SH-SY5Y (cell line): ENCODE measurements around the gene CEBPZOS.

Source experiments
- GATA2 ChIP-seq: IDR thresholded peaks from 2 replicates; pipeline ENCODE4 v1.6.1; 2011; ENCODE audit warnings: mild to moderate bottlenecking, low read depth, low read length
- GATA3 ChIP-seq: IDR thresholded peaks from 2 replicates; pipeline ENCODE4 v1.6.1; 2011; ENCODE audit warnings: low read depth, mild to moderate bottlenecking, low read length, moderate library complexity

Gene CEBPZOS

DNA sequence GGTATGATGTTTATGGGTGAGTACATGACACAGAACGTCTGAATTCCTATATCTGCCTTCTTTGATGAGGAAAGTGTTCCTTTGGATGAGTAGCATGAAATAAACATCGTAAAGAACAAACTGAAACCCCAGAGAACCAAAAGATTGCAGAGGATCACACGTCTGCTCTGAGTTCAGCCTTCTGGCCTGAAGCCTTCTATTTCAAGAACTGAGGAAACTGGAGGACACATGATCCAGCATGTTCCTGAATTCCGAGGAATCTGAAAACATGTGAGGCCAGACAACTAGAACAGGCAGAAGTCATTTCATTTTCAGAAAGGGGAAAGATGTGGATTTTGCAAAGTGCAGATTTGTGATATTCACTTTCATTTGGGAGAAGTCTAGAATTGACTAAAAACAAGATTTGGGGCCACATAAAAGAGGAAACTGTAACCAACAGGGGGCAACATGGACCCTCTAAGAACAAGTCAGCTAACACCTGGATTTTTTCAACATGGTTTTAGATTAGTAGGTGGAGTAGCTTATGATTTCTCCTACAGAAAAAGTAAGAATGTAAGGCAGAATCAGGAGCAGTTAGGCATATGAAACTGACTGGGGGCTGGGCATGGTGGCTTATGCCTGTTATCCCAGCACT lies 16.2 kb upstream of the CEBPZOS start:
- TF ChIP-seq GATA2 (no peak), GATA3 (no peak)

DNA sequence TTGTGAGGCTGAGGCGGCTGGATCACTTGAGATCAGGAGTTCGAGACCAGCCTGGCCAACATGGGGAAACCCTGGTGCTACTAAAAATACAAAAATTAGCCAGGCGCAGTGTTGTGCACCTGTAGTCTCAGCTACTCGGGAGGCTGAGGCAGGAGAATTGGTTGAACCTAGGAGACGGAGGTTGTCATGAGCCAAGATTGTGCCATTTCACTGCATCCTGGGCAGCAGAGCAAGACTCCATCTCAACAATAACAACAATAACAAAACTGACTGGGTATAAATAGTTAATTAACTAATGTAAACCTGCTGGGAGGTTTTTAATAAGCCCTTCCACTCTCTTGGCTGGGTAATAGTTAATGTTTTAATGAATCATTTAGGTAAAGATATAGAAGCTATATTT lies 15.7 kb upstream of the CEBPZOS start:
- TF ChIP-seq GATA2, result no peak
- TF ChIP-seq GATA3, result no peak

DNA sequence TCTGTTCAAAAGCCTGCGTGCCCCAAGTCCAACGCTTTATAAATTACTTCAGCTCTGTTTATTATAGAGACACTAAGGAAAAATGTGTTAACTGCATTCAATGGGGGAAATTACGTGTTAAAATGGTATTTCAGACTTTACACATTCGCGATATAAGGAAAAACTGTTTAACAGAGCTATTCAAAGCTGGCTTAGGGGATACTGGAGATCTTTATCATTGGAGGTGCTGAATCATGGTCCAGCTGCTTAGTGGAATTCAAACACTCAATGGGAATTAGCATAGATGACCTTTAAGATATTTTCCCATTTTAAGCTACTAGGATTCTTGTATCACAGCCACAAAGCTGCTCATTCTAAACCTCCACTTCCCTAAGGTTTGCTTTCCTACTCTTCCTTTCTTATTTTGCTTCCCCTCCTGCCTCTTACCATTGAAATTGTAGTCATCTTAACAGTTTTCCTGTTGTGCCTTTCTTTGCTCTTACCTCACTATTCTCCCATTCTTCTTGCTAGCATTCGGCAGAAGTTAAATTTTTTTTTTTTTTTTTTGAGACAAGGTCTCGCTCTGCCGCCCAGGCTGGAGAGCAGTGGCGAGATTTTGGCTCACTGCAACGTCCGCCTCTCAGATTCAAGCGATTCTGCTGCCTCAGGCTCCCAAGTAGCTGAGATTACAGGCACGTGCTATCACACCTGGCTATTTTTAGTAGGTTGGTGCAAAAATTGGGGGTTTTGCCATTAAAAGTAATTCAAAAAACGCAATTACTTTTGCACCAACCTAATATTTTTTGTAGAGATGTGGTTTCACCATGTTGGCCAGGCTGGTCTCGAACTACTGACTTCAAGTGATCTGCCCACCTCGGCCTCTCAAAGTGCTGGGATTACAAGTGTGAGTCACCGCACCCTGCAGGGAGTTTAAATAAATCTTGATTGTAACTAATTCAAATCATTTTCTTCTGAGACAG lies 14.3 kb upstream of the CEBPZOS start:
- TF ChIP-seq GATA2 (peak; percentile 68; the same call in 1 of the 2 replicates), GATA3 (peak; percentile 69; the same call in 1 of the 2 replicates)

DNA sequence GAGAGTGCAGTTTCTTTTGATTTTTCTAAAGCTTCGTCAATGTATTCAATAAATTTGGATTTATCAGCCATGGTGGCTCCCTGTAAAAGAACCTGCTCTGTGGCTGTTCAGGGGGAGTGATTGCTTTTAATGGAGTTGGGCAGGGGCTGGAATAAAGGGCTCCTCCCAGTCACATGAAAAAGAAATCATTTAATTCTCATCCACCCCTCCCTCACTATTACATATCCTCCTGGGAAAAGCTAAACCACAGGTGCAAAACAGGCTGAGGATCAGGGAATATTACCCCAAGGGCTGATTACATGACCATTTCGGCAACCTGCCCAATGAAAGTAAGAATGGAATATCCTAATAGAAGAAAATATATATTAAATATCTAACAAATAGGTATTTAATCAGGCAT lies 7.7 kb upstream of the CEBPZOS start, which contains the start of gene SULT6B1:
Gene SULT6B1, minus strand, starts transcription at position 101 of the 400 bp plus-strand sequence. Its CDS starts 30 bp downstream, at position 71.
- TF ChIP-seq GATA3 (no peak), GATA2 (no peak)

DNA sequence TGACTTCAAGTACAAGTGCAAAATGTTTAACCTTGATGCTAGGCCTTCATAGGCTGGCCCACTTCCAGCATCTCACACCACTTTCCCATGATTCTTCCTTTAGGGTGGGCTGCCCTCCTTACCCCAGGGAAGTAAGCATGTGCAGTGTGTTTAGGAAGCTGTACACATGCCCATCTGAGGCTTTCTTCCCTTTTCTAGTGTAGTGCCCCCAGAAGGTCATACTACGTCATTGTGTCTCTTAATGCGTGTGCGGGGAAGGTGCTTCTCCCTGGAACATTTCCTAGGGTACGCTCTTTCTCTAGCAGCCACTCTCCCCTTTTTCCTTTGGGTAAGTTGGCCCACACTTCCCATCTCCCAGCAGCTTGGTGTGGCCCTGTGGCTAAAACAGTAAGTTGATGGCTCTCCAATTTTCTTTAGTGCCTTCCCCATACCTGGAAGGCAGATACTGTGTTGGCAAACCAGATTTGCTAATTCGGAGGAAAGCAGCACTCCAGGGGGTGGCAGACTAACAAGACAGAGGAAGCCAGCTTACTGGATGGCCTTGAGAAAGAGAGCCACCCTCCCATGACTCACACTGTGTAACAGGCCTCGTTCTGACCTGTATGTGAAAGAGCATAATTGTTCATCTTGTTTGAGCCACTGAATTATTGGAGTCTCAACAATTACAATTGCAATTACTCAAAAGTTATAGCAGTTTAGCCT lies 6.7 kb upstream of the CEBPZOS start:
- TF ChIP-seq GATA2, result no peak
- no peak for TF ChIP-seq GATA3

DNA sequence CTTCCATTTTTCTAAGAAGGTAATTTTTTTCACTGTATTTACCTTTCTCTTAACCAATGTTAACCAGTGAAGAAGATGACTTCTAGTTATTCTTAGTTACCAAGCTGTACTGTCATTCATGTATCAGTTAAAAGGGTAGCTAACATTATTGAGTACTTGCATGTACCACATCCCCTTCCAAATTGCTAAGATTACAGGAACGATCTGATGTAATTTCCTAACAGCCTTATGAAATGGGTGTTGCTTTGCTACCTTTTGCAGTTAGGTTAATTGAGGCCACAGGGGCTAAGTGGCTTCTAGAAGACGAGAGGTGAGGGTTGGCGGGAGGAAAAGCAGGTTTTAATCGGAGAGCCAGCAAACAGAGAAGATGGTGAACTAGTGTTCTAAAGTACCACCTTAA lies 6.0 kb upstream of the CEBPZOS start:
- TF ChIP-seq GATA3 (no peak), GATA2 (no peak)

DNA sequence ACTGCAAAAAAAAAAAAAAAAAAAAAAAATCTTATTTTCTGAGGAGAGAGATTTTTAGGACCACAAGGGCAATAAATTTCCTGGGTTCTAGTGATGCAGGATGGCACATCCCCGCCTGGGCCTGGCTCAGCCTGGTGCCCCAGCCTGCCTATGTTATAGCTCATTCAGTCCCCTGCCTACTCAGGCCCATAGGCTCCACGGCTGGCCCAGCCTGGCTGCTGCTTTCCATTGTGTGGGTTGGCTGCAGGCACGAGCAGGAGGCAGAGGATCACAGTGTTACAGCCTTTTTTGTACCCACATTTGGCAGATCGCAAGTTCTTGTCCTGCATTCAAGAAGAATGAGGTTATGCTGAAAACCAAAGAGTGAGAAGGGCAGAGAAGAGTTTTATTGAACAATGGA lies 5.0 kb upstream of the CEBPZOS start:
- TF ChIP-seq GATA2 (no peak), GATA3 (no peak)

DNA sequence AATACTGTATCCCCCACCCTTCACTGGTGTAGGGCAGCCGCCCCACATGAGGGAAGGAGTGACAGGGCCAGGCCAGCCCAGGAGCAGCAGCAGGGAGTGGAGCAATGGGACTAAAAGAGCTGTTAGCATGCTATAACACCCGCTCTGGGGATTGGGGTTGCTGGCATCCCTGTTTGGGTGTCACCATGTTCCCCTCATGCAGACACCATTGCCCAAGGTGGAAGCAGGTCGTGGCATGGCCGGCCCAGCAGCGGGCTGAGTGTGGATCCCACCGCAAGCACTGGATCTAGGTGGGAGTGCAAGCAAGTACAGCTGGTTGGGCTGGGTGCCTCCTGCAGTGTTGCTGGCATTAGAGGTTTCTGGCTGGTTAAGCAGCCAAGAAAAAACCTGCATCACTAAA lies 4.5 kb upstream of the CEBPZOS start:
- no peak for TF ChIP-seq GATA3
- TF ChIP-seq GATA2, result no peak

DNA sequence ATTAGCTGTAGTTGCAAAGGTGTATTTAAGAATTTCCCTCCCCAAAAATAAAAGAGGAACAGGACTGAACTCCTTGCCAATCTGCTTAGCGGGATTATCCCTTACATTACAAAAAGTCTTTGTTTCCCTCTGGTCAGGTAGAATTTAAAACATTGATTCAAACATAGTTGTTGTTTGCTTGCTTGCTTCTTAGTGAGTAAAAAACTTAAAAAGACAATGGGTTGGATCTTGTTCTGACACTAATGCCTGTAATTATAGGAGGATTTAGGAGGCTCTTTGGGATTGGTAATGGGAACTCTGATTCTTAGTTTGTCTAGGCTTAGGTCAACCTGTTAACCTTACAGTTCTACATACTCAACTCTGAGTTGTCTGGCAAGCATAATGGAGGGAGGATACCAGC lies 3.7 kb upstream of the CEBPZOS start:
- no peak for TF ChIP-seq GATA2
- no peak for TF ChIP-seq GATA3

DNA sequence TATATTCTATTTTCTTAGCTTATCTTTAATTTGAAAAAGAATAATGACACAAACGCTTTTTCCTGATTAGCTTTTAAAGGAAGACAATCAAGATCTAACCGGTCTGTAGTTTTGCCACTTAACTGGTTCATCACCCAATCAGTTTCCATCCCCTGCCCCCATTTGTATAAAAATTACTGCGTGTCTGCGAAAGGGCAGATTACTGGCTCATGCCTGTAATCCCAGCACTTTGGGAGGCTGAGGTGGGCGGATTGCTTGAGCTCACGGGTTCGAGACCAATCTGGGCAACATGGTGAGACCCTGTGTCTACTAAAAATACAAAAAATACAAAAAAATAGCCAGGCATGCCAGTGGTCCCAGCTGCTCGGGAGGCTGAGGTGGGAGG lies 2.4 kb downstream of the CEBPZOS start:
- TF ChIP-seq GATA2, result no peak
- TF ChIP-seq GATA3, result no peak

DNA sequence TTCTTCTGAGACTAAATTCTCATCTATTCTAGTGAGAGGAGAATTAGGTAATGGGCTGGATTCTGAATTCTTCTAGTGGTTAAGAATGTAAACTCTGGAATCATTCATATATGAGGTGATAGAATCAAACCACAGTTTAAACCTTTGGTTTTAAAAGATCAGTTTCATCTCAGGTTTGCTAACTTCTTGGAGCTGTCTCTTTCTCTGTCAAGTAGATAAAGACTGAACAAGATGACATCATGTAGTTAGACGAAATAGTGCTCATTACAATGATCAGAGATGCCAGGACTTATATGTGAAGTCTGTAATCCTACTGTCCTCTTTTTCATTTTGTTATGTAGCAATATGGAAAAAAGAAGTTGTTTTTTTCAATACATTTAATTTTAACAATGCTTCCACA lies 4.9 kb downstream of the CEBPZOS start:
- no peak for TF ChIP-seq GATA2
- no peak for TF ChIP-seq GATA3

DNA sequence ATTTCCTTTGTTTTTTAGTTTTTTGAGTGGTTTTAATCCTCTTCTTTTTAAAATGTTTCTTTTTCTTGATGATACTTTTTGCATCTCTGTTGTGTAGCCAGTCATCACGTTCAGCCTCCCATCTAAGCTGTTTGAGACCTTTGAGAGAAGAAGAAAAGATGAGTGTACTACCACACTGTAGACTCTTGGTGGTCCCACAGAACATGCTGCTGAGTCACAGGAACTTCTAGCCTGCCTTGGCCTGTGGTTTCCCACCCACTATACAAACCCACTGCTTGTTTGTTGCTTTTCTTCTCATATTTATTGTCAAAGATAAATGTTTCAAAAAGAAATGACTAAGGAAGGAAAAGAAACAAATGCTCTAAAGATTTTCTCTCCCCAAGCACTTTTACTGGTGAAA lies 5.5 kb downstream of the CEBPZOS start:
- TF ChIP-seq GATA3 (no peak), GATA2 (no peak)

DNA sequence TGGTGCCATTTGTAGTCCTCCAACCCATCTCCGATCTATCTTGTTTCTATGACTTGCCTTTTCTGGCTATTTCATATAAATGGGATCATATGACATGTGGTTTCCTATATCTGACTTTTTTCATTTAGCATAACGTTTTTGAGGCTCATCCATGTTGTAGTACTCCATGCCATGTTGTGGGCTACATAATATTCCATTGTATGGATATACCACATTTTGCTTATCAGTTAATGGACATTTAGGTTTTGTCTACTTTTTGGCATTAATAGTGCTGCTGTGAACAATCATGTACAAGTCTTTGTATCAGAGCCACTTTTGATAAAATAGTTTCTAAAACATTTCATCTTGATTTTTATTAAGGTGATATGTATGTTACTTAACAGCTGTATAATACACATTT lies 7.4 kb downstream of the CEBPZOS start:
- TF ChIP-seq GATA2 (no peak), GATA3 (no peak)

DNA sequence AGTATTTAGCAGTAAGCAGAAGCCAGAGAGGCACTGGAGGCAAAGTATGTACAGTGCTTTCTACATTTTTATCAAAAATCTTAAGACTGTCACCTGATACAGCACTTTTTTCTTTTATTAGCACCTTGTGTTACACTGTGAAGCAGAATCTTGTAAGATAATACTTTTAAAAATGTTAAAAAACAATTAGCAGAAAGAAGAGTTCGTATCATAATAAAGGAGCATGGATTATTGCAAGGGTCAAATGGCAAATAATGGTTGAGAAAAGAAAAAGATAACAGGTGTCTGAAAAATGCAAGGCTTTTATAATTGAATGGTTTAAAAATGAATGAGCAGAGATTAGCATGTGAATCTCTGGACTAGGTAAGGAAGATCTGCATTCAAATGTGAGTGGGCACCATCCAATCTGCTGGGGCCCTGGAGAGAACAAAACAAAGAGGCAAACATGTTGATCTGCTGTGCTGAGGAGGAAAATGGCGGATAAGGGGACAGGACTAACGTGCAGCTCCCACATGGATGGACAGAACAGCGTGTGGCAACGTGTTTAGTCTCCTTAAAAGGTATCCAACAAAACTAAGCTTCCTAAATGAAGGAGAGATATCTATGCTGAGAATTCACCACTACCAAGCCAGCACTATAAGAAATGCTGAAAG lies 9.5 kb downstream of the CEBPZOS start:
- TF ChIP-seq GATA3 (no peak), GATA2 (no peak)

DNA sequence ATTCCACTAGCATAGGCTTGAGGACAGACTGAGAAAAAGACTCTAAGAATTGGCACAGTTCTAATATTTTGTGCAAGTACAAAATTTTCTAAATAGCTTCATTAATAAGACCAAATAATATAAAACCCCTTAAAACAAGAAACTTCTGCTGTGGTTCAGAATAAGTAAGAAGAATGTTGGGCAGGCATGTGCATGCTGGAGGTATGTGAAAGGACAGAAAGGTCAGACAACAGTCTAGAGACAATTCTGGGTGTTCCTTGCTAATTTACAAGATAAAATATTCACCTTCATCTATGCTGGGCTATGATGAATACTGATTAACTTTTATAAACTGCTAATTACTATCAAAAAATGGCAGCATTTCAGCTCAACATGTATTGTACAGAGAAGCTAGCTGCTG lies 14.9 kb downstream of the CEBPZOS start:
- no peak for TF ChIP-seq GATA2
- no peak for TF ChIP-seq GATA3
